ENCODE data around the gene OR52A1. TPM values are rescaled to one million over a fixed set of nuclear protein-coding genes. Genes with fewer than 3 reads are reported as not detected.
"Not testable (repeated sequence)": the region's sequence is repeated elsewhere in the genome, so short reads cannot be mapped to it uniquely, and the experiment has no call there.

OR52A1 gene
- not detected in 2 replicates for total RNA-seq

DNA sequence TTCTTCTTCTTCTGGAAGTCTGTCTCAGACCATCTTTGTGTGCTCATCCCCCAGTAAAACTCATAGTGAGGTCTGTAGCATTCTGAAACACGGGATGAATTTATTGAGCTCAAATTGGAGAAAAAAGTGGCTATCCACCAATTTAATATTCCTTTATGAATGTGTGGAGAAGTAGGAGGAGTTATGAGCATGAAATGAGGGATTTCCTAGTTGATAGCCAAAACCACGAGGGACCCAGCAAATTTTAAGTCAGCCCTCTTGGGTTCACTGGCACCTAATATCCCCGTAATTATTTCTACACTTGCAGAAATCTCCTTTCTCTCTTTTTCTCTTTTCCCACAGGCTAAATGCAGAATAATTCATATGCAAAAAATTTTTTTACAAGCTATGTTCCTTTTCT, at the start of gene OR52A1:
Gene OR52A1, minus strand, starts transcription at position 101 of the 400 bp plus-strand sequence. CDS start 2,388 bp downstream, outside the sequence.
- no peak within 1 kb of the TSS for H3K27ac Mint-ChIP-seq
- no peaks in the 10 kb centered on the region for H3K9me3 Mint-ChIP-seq
- no peaks in the 10 kb centered on the region for H3K27me3 Mint-ChIP-seq
- H3K4me3 Mint-ChIP-seq: no peak within 1 kb of the TSS
- H3K4me1 Mint-ChIP-seq: no peaks in the 10 kb centered on the region
- H3K36me3 Mint-ChIP-seq (ENCODE audit: low read depth): no peaks in the 10 kb centered on the region
- DNase-seq: no peak
- intact Hi-C loops (cut with micrococcal nuclease): no loop called here

DNA sequence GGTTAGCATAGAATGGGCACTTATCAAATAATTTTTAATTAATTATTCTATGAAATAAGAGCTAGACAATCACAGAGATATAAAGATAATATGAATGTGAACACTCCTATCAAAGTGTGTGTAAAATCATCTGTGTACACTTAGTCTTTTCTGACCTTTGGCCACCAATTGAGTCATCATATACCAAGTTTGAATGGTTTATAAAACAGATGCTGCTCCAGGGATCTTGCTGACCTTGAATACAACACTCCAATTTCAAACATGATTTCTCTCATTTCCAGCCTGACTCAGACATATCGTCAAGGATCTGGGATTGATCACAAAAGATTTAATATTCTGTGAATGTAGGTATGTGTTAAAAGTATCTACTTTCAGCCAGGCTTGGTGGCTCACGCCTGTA, 48.8 kb upstream of the OR52A1 start:
- Mint-ChIP-seq H3K4me1 (no peaks in the 10 kb centered on the region), H3K27me3 (no peaks in the 10 kb centered on the region), H3K4me3 (no peak overlapping the region), H3K9me3 (no peaks in the 10 kb centered on the region), H3K36me3 (ENCODE audit: low read depth) (no peaks in the 10 kb centered on the region), H3K27ac (no peak overlapping the region)
- intact Hi-C loops (cut with micrococcal nuclease): no loop called here
- no peak for DNase-seq

DNA sequence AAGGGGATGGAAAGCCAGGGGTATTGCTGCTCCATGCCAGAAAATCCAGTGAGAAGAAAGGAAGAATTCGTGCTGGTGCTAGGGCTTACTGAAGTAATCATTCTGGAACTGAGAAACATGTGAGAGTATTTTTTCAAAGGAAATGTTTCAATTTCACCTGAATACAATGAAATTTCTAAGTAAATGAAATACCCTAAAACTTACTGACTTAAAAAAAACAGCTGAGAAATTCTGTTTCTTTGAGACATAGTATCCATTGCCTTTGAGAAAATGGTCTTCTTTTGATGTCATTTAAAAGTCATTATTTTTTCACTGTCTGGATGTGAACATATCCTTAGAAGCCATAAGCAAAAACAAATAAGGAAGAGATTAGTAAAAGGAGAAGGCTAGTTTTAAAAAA, 46.0 kb upstream of the OR52A1 start, which contains the start of gene OR51V1:
Gene OR51V1, minus strand, starts transcription at position 101 of the 400 bp plus-strand sequence. Its CDS starts 0 bp downstream, at position 101.
- H3K4me1 Mint-ChIP-seq: no peaks in the 10 kb centered on the region
- no peak for DNase-seq
- H3K4me3 Mint-ChIP-seq: no peak within 1 kb of the TSS
- no peaks in the 10 kb centered on the region for H3K36me3 Mint-ChIP-seq (ENCODE audit: low read depth)
- intact Hi-C loops (cut with micrococcal nuclease): no loop called here
- H3K9me3 Mint-ChIP-seq: no peaks in the 10 kb centered on the region
- H3K27me3 Mint-ChIP-seq: no peaks in the 10 kb centered on the region
- H3K27ac Mint-ChIP-seq: no peak within 1 kb of the TSS

DNA sequence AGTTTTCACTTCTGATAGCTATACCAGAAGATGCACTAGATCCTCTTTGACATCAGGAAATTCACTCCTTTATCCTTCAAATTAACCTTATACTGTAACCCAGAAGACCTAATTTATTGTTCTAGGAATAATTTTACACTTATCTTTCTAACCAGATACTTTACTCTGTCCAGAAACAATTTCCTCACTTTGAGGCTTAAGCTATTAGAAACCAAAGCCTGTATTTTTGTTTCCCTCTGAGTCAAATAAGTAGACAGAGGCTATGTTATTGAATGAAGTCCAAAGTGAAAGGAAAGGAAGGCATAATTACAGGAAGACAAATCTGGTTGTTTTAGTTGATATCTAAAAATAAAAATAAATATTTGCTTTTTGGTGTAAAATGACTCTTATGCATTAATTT, 43.7 kb upstream of the OR52A1 start:
- Mint-ChIP-seq H3K9me3 (no peaks in the 10 kb centered on the region), H3K27me3 (no peaks in the 10 kb centered on the region), H3K4me1 (no peaks in the 10 kb centered on the region), H3K27ac (no peak overlapping the region), H3K36me3 (ENCODE audit: low read depth) (no peaks in the 10 kb centered on the region), H3K4me3 (no peak overlapping the region)
- no peak for DNase-seq
- intact Hi-C loops (cut with micrococcal nuclease): no loop called here

DNA sequence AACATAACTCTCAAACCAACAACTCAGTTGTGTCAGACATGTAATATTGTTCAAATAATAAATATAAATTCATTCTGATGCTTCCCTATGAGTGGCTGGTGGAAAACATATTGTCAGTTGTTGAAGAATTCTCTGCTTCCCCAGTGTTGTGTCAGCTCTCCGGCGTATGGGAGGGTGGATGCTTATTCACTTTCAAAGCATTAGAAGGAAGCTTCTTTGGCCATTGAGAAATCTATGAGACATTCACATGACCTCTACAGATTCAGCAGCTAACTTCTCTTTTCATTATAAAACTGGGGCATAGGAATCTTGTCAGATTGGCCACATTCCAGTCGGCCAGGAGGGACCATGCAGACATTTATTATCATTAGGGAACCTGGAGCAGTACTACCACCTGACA, 43.0 kb upstream of the OR52A1 start:
- no peak overlapping the region for H3K27ac Mint-ChIP-seq
- no peaks in the 10 kb centered on the region for H3K36me3 Mint-ChIP-seq (ENCODE audit: low read depth)
- H3K27me3 Mint-ChIP-seq: no peaks in the 10 kb centered on the region
- H3K4me1 Mint-ChIP-seq: no peaks in the 10 kb centered on the region
- intact Hi-C loops (cut with micrococcal nuclease): no loop called here
- H3K9me3 Mint-ChIP-seq: no peaks in the 10 kb centered on the region
- H3K4me3 Mint-ChIP-seq: no peak overlapping the region
- no peak for DNase-seq

DNA sequence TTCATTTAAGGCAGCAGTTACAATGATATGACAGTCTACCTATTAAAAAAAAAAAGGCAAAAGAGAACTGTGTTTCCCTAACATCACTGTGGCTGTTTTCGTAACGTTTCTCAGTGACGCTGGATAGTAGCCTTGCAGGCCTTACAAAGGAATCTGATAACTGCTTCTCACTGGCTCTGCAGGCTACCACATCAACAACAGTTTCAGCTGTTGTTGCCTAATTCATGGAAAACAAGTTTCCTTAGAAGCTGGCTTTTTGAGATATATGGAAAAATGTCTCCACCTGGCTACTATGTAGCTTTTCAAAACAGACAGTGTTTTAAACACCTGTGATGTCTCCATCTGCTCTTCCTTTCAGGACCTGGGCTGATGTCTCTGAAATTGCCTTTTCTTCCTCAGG, 42.2 kb upstream of the OR52A1 start:
- H3K9me3 Mint-ChIP-seq: no peaks in the 10 kb centered on the region
- no peaks in the 10 kb centered on the region for H3K36me3 Mint-ChIP-seq (ENCODE audit: low read depth)
- no peak overlapping the region for H3K27ac Mint-ChIP-seq
- H3K27me3 Mint-ChIP-seq: no peaks in the 10 kb centered on the region
- no peaks in the 10 kb centered on the region for H3K4me1 Mint-ChIP-seq
- no peak for DNase-seq
- intact Hi-C loops (cut with micrococcal nuclease): no loop called here
- no peak overlapping the region for H3K4me3 Mint-ChIP-seq

DNA sequence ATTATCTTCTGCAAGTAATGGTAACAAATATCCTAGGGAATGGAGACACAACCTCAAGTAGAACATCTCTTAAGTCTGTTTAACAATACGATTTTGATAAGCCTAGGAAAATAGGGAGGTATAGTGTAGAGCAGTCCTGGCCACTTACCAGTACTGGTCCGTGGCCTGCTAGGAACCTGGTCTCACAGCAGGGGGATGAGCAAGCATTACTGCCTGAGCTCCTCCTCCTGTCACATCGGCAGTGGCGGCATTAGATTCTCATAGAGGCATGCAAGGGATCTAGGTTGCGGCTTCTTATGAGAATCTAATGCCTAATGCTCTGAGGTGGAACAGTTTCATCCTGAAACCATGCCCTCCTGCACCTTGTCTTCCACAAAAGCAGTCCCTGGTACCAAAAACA, 41.5 kb upstream of the OR52A1 start:
- Mint-ChIP-seq H3K4me3 (no peak overlapping the region), H3K27ac (no peak overlapping the region), H3K4me1 (no peaks in the 10 kb centered on the region), H3K36me3 (ENCODE audit: low read depth) (no peaks in the 10 kb centered on the region), H3K27me3 (no peaks in the 10 kb centered on the region), H3K9me3 (no peaks in the 10 kb centered on the region)
- intact Hi-C loops (cut with micrococcal nuclease): no loop called here
- DNase-seq: no peak

DNA sequence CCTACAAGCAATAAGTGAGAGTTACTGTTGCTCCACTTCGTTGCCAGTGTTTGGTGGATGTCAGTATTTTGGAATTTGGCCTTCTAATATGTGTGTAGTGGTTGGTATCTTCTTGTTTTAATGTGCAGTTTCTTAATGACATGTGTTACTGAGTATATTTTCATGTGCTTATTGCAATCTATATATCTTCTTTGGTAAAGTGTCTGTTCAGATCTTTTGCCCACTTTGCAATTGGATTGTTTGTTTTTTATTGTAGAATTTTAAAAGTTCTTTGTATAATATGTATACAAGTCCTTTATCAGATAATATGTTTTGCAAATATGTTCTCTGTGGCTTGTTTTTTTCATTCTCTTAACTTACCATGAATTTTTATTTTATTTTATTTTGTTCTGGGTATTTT, 38.2 kb upstream of the OR52A1 start:
- DNase-seq: no peak
- no peaks in the 10 kb centered on the region for H3K9me3 Mint-ChIP-seq

DNA sequence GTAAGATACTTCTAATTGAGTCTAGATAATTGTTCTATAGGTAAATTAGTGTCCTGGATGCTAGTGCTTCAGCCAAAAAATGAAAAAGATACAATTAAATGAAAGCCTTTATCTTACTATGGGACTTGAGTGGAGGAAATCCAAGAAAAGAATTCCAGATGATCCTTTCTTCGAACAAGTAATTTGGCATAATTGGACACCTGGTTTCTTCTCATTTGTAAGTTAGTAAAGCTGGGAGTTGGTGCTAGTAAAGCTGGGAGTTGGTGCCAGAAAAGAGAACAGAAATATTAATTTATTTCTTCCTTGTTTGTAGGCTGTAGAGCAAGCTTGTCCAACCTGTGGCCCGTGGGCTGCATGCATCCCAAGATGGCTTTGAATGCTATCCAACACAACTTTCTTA, 33.6 kb upstream of the OR52A1 start:
- intact Hi-C loops (cut with micrococcal nuclease): no loop called here
- Mint-ChIP-seq H3K9me3 (no peaks in the 10 kb centered on the region), H3K27me3 (no peaks in the 10 kb centered on the region), H3K36me3 (ENCODE audit: low read depth) (no peaks in the 10 kb centered on the region), H3K27ac (no peak overlapping the region), H3K4me3 (no peak overlapping the region), H3K4me1 (no peaks in the 10 kb centered on the region)
- DNase-seq: no peak

More for the DNA sequence above, 38.2 kb upstream of the OR52A1 start:
- intact Hi-C loops (cut with micrococcal nuclease): no loop called here
- Mint-ChIP-seq H3K4me1 (no peaks in the 10 kb centered on the region), H3K27me3 (no peaks in the 10 kb centered on the region), H3K27ac (no peak overlapping the region), H3K36me3 (ENCODE audit: low read depth) (no peaks in the 10 kb centered on the region), H3K4me3 (no peak overlapping the region)

DNA sequence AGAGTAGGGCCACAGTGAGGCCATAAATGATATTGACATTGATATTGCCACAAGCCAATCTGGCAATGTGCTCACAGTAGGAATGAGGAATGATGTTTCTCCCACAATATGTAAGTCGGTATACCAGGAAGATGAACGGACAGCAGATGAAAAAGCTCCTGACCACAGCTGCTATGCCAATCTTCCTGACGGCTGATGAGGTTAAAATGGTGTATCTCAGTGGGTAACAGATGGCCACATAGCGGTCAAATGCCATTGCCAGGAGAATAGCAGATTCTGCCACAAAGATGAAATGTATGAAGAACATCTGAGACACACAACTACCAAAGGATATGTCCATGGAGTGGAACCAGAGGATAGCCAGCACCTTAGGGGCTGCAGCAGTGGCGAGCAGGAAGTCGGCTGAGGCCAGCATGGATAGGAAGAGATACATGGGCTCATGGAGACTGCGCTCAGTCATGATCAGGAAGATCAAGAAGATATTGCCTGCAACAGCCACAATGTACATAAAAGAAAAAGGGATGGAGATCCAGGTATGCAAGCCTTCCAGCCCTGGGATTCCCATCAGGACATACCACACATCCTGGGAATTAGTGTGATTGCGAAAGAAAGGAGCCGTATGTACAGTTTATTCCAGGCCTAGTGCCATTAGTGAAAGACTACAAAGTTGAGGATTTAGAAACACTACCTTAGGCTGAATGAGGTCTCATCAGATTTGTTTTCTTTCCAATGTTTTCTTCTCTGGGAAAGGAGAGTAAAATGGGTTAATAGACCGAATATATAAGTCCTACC, 23.7 kb upstream of the OR52A1 start:
- no peak overlapping the region for H3K27ac Mint-ChIP-seq

DNA sequence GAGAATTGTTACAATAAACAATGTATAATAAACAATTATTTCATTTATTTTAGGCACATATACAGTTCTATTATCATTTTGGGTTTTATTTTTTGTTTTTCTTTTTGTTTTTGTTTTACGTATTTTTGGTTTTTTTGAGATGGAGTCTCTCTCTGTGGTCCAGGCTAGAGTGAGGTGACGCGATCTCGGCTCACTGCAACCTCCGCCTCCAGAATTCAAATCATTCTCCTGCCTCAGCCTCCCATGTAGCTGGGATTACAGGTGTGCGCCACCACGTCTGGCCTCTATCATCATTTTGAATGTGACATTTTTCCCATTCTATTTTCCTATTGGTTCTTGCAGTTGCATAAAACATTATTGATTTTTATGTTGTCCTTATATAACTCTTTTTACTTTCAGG, 20.4 kb upstream of the OR52A1 start:
- Mint-ChIP-seq H3K36me3 (ENCODE audit: low read depth) (no peaks in the 10 kb centered on the region), H3K9me3 (no peaks in the 10 kb centered on the region), H3K27me3 (no peaks in the 10 kb centered on the region), H3K4me1 (no peaks in the 10 kb centered on the region), H3K4me3 (no peak overlapping the region), H3K27ac (no peak overlapping the region)
- intact Hi-C loops (cut with micrococcal nuclease): no loop called here
- no peak for DNase-seq

More for the DNA sequence above, 23.7 kb upstream of the OR52A1 start:
- DNase-seq: no peak
- Mint-ChIP-seq H3K4me3 (no peak overlapping the region), H3K4me1 (no peaks in the 10 kb centered on the region), H3K36me3 (ENCODE audit: low read depth) (no peaks in the 10 kb centered on the region), H3K9me3 (no peaks in the 10 kb centered on the region), H3K27me3 (no peaks in the 10 kb centered on the region)
- intact Hi-C loops (cut with micrococcal nuclease): no loop called here

DNA sequence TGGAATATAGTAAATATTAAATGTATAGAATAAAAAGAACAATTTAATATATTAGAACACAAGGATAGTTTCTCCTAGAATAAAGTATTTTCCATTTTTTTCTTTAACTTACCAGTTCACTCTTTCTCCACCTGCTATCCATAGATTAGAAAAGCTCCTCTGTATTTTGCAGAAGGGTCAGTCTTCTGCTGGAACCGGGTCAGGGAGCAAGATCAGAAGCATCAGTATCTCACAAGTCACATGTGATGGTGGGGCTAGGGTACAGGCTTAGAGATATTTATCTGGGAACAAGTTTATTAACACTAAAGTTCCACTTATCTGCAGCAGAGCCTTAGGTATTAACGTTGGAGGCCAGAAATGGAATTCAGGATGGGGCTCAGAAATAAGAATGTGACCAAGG, 17.3 kb upstream of the OR52A1 start:
- Mint-ChIP-seq H3K4me1 (no peaks in the 10 kb centered on the region), H3K9me3 (no peaks in the 10 kb centered on the region), H3K4me3 (no peak overlapping the region), H3K27ac (no peak overlapping the region), H3K27me3 (no peaks in the 10 kb centered on the region), H3K36me3 (ENCODE audit: low read depth) (no peaks in the 10 kb centered on the region)
- no peak for DNase-seq
- intact Hi-C loops (cut with micrococcal nuclease): no loop called here

DNA sequence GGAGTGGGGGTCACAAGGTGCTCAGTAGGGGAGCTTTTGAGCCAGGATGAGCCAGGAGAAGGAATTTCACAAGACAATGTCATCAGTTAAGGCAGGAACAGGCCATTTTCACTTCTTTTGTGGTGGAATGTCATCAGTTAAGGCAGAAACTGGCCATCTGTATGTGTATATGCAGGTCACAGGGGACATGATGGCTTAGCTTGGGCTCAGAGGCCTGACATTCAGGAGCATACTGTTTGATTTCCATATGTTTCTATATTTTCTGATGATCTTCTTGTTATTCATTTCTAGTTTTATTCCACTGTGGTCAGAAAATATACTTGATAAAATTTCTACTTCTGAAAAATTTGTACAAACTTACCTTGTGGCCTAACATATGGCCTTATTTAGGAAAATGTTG, 11.3 kb upstream of the OR52A1 start:
- H3K4me3 Mint-ChIP-seq; H3K27me3 Mint-ChIP-seq; intact Hi-C loops (cut with micrococcal nuclease): not testable (repeated sequence)

DNA sequence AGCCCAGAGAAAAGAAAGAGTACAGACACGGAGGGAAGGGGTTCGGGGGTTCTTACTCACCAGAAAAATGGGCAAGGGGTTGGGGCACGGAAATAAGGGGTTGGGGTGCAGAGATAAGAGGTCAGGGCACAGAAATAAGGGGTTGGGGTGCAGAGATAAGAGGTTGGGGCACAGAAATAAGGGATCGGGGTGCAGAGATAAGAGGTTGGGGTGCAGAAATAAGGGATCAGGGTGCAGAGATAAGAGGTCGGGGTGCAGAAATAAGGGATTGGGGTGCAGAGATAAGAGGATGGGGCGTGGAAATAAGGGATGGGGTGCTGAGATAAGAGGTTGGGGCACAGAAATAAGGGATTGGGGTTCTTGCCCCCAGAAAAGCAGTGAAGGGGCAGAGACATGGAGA, 10.2 kb upstream of the OR52A1 start:
- H3K4me3 Mint-ChIP-seq; intact Hi-C loops (cut with micrococcal nuclease); H3K27ac Mint-ChIP-seq: not testable (repeated sequence)

More for the DNA sequence above, 11.3 kb upstream of the OR52A1 start:
- H3K9me3 Mint-ChIP-seq; H3K36me3 Mint-ChIP-seq (ENCODE audit: low read depth); H3K27ac Mint-ChIP-seq; DNase-seq; H3K4me1 Mint-ChIP-seq: not testable (repeated sequence)

DNA sequence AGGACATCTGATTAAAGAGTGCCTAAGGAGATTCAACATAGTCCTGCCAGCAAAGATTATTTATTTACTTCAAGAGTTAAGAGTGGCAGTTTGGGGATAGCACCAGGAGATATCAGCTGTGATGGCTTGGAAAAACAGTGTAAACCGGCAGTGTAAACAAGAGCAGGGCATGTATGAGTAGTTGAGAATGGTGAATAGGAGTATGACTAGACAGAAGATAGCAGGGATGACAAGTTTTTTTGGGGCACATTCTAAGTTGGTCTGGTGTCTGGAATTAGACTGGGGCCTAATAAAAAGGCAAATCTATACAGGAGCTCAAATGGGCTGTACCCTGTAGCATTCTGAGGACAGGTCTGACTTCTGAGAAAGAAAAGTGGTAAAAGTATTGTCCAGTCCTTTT, 6.5 kb upstream of the OR52A1 start:
- H3K36me3 Mint-ChIP-seq (ENCODE audit: low read depth): not testable (repeated sequence)

More for the DNA sequence above, 10.2 kb upstream of the OR52A1 start:
- H3K4me1 Mint-ChIP-seq; H3K9me3 Mint-ChIP-seq; DNase-seq; H3K36me3 Mint-ChIP-seq (ENCODE audit: low read depth); H3K27me3 Mint-ChIP-seq: not testable (repeated sequence)

More for the DNA sequence above, 6.5 kb upstream of the OR52A1 start:
- H3K9me3 Mint-ChIP-seq; H3K4me1 Mint-ChIP-seq; H3K27ac Mint-ChIP-seq; H3K27me3 Mint-ChIP-seq; DNase-seq; H3K4me3 Mint-ChIP-seq; intact Hi-C loops (cut with micrococcal nuclease): not testable (repeated sequence)
